SU-DHL-6 (cell line): ENCODE data around the gene IQCC.

Experiments used
- CTCF ChIP-seq: fragments of 200-600 bp; sonication (generic); IDR thresholded peaks from one replicate; pipeline ENCODE4 v1.5.1; 2017; ENCODE audit warnings: antibody characterized with exemption, mild to moderate bottlenecking, low read length, moderate library complexity; ENCODE audit not compliant: insufficient read depth, poor library complexity, severe bottlenecking
- EZH2phosphoT487 ChIP-seq: fragments of 200-600 bp; sonication (generic), shearing (Covaris generic); conservative IDR thresholded peaks from 2 replicates; pipeline ENCODE4 v1.6.1; 2018; ENCODE audit warnings: mild to moderate bottlenecking, antibody characterized with exemption, low read length, moderate library complexity, mixed read lengths

GRCh38 chr1:32205401-32206370, at the start of gene IQCC:
- TF ChIP-seq CTCF (no peak), EZH2phosphoT487 (no peak)
